GM18858 (cell line): ENCODE data around the gene CMTM3.
"Not testable (repeated sequence)": the region's sequence is repeated elsewhere in the genome, so short reads cannot be mapped to it uniquely, and the experiment has no call there.

Source experiments
- ATAC-seq: cut with Tn5 transposase; IDR thresholded peaks from one replicate; pipeline ENCODE4 v1.9.1; 2021; ENCODE audit not compliant: unreplicated experiment

Gene CMTM3

GRCh38 chr16:66631558-66631957, 27.1 kb downstream of the CMTM3 start:
- not testable (repeated sequence) for ATAC-seq

- ATAC-seq, result no peak
These were observed 30.2 kb downstream of the CMTM3 start for GRCh38 chr16:66634527-66635196.

- ATAC-seq, result no peak
These were observed 30.9 kb downstream of the CMTM3 start for GRCh38 chr16:66635406-66635805.

- ATAC-seq, result no peak
These were observed 31.7 kb downstream of the CMTM3 start for GRCh38 chr16:66636199-66636598.

GRCh38 chr16:66637806-66638205, 33.3 kb downstream of the CMTM3 start:
- ATAC-seq, result no peak

DNA sequence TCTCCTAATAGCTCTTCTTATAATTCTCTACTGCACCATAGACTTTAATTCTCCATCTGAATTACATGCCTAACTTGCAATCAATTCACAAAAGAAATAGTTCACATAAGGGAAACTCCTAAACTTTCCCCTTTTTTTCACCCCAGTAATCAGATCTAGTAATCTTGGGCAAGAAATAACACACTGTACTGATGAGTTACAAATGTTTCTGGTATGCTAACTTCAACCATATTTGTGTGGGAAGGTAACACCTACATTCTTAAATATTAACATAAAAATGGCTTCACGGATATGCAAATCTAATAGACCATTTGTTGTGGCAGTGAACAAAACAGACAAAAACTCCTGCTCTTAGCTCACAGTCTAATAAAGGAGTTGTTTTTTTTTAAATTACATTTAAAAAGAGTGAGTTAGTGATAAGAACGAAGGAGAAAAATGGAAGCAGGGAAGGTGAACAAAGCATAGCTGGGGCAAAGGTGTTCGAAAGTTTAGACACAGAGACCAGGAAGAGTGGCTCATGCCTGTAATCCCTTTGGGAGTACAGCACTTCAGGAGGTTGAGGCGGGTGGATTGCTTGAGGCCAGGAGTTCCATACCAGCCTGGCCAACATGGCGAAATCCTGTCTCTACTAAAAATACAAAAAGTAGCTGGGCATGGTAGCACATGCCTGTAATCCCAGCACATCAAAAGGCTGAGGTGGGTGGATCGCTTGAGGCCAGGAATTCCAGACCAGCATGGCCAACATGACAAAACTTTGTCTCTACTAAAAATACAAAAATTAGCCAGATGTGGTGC, 34.8 kb downstream of the CMTM3 start:
- ATAC-seq, result no peak

DNA sequence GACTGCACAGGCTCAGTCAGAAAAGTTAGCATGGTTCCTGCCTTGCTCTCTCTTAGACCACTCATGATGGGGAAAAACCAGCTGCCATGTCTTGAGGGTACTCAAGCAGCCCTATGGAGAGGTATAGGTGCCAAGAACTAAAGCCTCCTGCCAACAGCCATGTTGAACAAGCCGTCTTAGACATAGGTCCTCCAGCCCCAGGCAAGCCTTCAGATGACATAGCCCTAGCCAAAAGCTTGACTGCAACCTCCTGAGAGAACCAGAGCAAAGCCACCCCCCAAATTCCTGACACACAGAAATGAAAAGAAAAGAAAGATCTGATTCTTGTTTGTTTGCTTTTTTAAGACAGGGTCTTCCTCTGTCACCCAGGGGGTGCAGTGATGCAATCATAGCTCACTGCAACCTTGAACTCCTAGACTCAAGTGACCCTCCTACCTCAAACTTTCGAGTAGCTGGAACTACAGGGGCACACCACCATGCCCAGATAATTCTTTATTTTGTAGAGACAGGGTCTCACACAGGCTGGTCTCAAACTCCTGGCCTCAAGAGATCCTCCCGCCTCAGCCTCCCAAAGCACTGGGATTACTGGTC, 36.3 kb downstream of the CMTM3 start:
- ATAC-seq, result no peak

GRCh38 chr16:66641387-66641786, 36.9 kb downstream of the CMTM3 start:
- no peak for ATAC-seq

DNA sequence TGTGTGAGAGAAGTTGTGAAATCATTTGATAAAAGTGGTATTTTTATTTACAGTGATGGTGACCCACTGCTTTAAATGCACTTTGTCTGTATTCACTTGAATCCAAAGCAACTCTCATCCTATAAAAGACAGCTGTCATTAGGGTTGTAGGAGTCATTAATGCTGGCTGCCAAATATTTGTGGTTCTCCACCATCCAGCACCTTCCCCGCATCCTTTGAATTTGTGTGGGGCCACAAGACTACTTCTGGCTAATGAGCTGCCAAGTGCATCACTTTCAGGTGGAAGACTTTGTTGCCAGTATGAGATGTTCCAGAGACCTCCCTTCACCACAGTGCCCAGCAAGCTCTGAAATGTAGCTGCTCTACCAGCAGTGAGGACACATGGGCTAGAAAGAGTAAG, 43.4 kb downstream of the CMTM3 start:
- ATAC-seq, result no peak

- no peak for ATAC-seq
These were observed 44.7 kb downstream of the CMTM3 start for GRCh38 chr16:66649167-66649566.

DNA sequence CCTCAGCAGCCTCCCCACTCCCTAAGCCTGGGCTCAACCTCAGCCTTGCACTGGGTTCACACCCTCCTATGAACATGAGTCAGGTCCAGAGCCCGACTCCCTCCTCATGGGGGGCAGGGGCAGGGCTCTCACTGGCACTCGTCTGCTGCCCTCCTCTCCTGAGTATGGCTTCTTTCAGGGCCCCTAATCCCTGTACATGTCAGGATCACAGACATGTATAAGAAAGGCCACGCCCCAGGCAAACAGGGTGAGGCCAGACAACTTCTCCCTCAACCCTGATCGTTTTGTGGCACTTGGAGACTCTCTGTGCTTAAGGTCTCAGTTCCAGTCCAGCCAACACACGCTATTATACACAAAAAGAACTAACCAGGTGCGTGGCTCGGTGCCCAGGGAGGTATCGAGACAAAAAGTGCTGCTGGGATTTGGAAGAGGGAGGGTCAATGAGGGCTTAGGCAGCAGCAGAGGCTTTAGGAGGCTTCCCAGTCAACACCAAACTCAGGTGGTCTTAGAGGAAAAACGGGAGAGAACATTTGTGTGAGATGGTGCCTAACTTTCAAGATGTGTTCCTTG, 45.2 kb downstream of the CMTM3 start:
- no peak for ATAC-seq

DNA sequence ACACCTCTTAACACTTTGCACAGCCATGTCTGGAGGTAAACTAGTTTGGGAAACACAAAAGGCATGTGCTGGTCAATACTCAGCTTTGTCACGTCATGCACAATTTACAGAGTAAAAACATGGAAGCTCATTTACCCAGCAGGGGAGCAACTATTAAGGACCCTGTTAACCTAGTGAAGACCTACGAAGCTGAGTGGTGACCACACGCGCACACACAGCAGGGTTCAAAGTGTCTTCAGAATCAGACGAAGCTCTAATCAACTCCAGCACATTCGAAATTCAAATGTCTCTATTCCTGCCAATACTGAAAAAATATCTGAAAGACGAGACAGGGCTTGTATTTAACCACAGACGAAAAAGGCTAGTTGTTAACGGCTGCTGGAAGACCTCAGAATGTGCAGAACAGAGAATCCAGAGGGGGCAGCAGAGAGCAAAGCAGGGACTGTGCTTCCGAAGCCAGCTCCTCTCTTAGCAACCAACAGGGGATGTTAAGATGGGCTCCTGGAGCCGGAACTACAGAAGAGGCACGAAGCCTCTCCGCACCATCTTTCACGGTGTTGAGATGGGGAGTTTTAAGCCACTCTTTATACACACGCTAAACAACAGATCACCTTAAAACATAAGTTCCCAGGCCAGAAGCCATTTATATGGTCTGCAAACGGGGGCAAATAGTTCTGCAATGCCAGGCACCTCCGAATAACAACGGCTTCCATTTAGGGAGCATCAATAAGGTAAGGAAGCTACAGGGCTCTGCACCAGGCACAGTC, 46.4 kb downstream of the CMTM3 start:
- peak; percentile 94 for ATAC-seq

GRCh38 chr16:66651474-66651765, 46.9 kb downstream of the CMTM3 start:
- no peak for ATAC-seq

GRCh38 chr16:66651965-66652364, 47.5 kb downstream of the CMTM3 start:
- ATAC-seq, result no peak

DNA sequence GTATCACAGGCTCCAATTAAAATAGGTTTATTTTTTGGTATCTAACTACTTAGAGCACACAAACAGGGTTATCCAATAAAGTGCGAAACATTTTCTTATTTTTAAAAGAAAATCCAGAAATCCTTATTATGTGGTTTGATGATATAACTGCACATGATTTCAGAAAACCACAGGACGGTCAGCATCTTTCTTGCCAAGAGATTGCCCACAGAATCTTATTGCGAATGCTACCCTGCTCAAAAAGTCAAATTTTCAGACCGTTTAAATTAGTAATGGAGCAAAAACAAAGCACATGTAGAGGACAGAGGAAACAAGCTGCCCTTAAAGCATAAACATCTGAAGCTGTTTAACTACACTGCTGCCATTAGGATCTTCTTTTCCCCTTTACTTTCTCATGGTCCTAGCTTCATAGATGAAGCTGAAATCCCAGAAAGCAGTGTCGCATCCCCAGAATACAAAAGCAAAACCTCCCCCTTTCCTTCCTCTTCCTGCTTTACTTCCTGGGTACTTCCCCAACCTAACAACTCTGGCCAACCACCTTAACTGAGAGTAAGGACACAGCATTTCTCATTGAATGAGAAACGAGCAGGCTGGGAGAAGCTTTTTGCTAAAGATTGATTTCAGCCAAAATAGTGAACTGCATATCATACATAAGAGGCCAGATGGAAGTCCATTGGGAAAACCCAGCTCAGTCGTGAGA, 48.3 kb downstream of the CMTM3 start:
- ATAC-seq, result no peak

GRCh38 chr16:66653581-66654350, 49.3 kb downstream of the CMTM3 start:
- ATAC-seq, result no peak

DNA sequence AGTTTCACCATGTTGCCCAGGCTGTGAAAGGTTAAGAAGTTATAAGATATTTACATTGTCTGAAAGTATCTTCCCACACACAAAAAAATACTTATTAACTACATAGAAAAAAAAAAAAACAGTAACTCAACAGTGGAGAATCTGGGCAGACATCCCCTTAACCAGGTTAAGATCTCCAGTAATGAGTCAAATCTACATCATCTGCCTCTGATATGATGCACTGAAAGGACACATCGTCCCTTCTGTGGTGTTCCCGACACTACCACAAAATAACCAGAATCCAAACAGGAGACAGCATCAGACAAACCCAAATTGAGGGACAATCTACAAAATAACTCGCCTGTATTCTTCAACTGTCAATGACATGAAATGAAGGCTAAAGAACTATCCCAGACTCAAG, 52.0 kb downstream of the CMTM3 start:
- ATAC-seq, result no peak

DNA sequence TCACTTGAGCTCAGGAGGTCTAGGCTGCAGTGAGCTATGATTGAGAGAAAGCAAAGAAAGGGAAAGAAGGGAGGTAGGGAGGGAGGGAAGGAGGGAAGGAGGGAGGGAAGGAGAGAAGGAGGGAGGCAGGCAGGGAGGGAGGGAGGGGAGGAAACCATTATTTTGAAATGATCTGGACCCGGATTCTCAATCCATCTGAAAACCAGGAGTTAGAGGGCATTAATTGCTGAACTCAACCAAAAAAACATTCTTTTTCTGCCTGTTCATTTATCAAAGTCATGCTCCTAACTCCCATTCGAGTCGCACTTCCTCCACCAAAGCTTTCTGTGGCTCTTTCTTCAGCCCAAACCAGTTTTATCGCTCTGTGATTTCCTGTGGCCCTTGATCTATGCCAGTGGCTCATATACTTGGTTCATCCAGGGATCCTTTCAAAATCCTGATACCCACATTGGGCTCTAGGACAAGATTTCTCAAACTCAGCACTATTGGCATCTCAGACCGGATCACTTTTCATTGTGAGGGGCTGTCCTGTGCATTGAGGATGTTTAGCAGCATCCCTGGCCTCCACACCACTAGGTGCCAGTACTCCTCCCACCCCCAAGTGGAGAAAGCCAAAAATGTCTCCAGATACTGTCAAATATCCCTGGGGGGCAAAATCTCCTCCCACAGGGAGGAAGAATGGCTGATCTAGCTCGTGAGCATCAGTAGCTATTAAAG, 53.8 kb downstream of the CMTM3 start:
- ATAC-seq, result no peak

DNA sequence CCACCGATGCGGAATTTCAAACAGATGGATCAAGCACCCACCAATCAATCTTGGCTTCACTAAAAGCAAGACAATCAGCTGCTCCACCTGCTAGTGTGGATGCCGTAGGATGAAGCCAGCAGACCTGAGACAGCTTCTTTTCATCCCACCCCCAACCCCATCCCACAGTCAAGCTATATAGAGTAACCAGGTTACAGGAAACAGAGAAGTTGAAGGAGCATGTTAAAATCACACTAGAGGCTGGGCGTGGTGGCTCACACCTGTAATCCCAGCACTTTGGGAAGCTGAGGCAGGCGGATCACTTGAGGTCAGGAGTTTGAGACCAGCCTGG, 54.3 kb downstream of the CMTM3 start:
- ATAC-seq, result no peak
